HepG2 (cell line): ENCODE data around the gene C13orf42. TPM values are rescaled to one million over a fixed set of nuclear protein-coding genes. Genes with fewer than 3 reads are reported as not detected.

Experiments
- ATAC-seq: fragments of 200-7000 bp; cut with Tn5 transposase; 3 replicates; pipeline ENCODE4 v1.9.1; 2020; ENCODE audit warnings: mild to moderate bottlenecking, moderate library complexity
- BruUV-seq: library from RNA; stranded (reverse); fragments of 400-500 nt; replicated peaks from 2 replicates; lab custom pipeline; 2021; lab: Mats Ljungman, UMichigan
- CTCF ChIA-PET: fragments of 300-600 bp; formaldehyde crosslinking; extraction: SDS; loops from one replicate; lab custom pipeline; 2021; ENCODE audit warnings: low total read pairs, inconsistent platforms, low intra/inter-chr PET ratio; lab: Yijun Ruan, JAX
- POLR2A ChIA-PET: fragments of 350-600 bp; sonication (Branson Sonifier 250); formaldehyde crosslinking; loops from one replicate; lab custom pipeline; 2020; ENCODE audit warnings: antibody characterized with exemption, inconsistent platforms; lab: Yijun Ruan, JAX
- DNase-seq: peaks from one replicate; pipeline ENCODE4 v3.0.0-alpha.2; 2015; ENCODE audit warnings: low spot score
- FAIRE-seq: peaks from 3 replicates; lab custom pipeline; 2011; peaks lifted over from hg19 to GRCh38; lab: Jason Lieb, UNC
- H2AFZ ChIP-seq: one replicate; pipeline ENCODE4 v1.6.1; 2011; ENCODE audit warnings: low read length, inconsistent platforms
- H3K27ac ChIP-seq: fragments of 300-600 bp; 3 replicates; pipeline ENCODE4 v1.8.0; 2011; ENCODE audit warnings: mixed run types, mild to moderate bottlenecking, mixed read lengths, low read length, inconsistent platforms; ENCODE audit not compliant: insufficient read depth; ENCODE audit errors: extremely low read length
- H3K27me3 ChIP-seq, 2 experiments: fragments of 200-600 bp in 1 of 2; 2 replicates in 1 of 2; 3 replicates in 1 of 2; pipeline versions ENCODE4 v1.6.0 to v1.8.0; 2011; ENCODE audit warnings: low read length in 2 of 2, mild to moderate bottlenecking in 2 of 2, moderate library complexity in 2 of 2, inconsistent platforms in 1 of 2; ENCODE audit not compliant: insufficient read depth in 2 of 2, control insufficient read depth in 1 of 2
- H3K36me3 ChIP-seq, 2 experiments: fragments of 200-600 bp in 1 of 2; replicated peaks in 1 of 2; 2 replicates in 1 of 2; 3 replicates in 1 of 2; pipeline versions ENCODE4 v1.5.1 to v1.8.0; 2011; ENCODE audit warnings: low read length in 2 of 2, inconsistent platforms in 1 of 2; ENCODE audit not compliant: insufficient read depth in 2 of 2, control insufficient read depth in 1 of 2
- H3K4me1 ChIP-seq: 2 replicates; pipeline ENCODE4 v1.5.1; 2012; ENCODE audit warnings: low read length, inconsistent platforms; ENCODE audit not compliant: insufficient read depth
- H3K4me2 ChIP-seq: 2 replicates; pipeline ENCODE4 v1.6.0; 2011; ENCODE audit warnings: low read depth, low read length, inconsistent platforms
- H3K4me3 ChIP-seq, 3 experiments: fragments of 200-600 bp in 1 of 3; sonication (generic), shearing (Covaris generic) in 1 of 3; replicated peaks in 1 of 3; 2 replicates each; pipeline ENCODE4 v1.5.1; 2011 to 2016; ENCODE audit warnings: low read length in 3 of 3, inconsistent platforms in 2 of 3, low read depth in 2 of 3, mild to moderate bottlenecking in 2 of 3, control low read depth in 1 of 3, mixed read lengths in 1 of 3; ENCODE audit not compliant: insufficient read depth in 1 of 3
- H3K79me2 ChIP-seq: one replicate; pipeline ENCODE4 v1.6.1; 2011; ENCODE audit warnings: low read length, inconsistent platforms; ENCODE audit not compliant: insufficient read depth
- H3K9ac ChIP-seq: 2 replicates; pipeline ENCODE4 v1.6.0; 2011; ENCODE audit warnings: mild to moderate bottlenecking, low read depth, low read length, inconsistent platforms; ENCODE audit not compliant: insufficient read depth
- H3K9me3 ChIP-seq: 2 replicates; pipeline ENCODE4 v1.5.1; 2012; ENCODE audit warnings: mild to moderate bottlenecking, low read length
- H4K20me1 ChIP-seq: 2 replicates; pipeline ENCODE4 v1.6.0; 2011; ENCODE audit warnings: inconsistent platforms, mild to moderate bottlenecking, low read length, moderate library complexity; ENCODE audit not compliant: insufficient read depth
- NKX3-1 ChIP-seq: sonication (generic); formaldehyde crosslinking; IDR thresholded peaks from 2 replicates; pipeline ENCODE4 v1.5.0; 2020; ENCODE audit warnings: missing genetic modification reagents
- TERF1 ChIP-seq: sonication (generic); formaldehyde crosslinking; IDR thresholded peaks from 2 replicates; pipeline ENCODE4 v1.8.0; 2022; ENCODE audit warnings: mild to moderate bottlenecking, missing genetic modification reagents, moderate library complexity
- TSC22D2 ChIP-seq: sonication (generic); formaldehyde crosslinking; IDR thresholded peaks from 2 replicates; pipeline ENCODE4 v1.5.1; 2020; ENCODE audit warnings: missing genetic modification reagents, mild to moderate bottlenecking, borderline replicate concordance
- ZNF224 ChIP-seq: sonication (generic); formaldehyde crosslinking; IDR thresholded peaks from 2 replicates; pipeline ENCODE4 v1.5.0; 2020; ENCODE audit warnings: mild to moderate bottlenecking, missing genetic modification reagents
- ZNF737 ChIP-seq: sonication (generic); formaldehyde crosslinking; IDR thresholded peaks from 2 replicates; pipeline ENCODE4 v1.5.0; 2020; ENCODE audit warnings: missing genetic modification reagents, mild to moderate bottlenecking, borderline replicate concordance
- ZNF775 ChIP-seq: sonication (generic); formaldehyde crosslinking; IDR thresholded peaks from 2 replicates; pipeline ENCODE4 v1.4.0; 2020; ENCODE audit warnings: missing genetic modification reagents, mild to moderate bottlenecking, moderate library complexity, borderline replicate concordance
- WGBS: methylation state at CpG from one replicate; pipeline ENCODE4 v1.1.6; 2017; ENCODE audit warnings: low lambda C conversion rate; 5-methylcytosine and 5-hydroxymethylcytosine counted together
- in situ Hi-C: cut with HindIII; loops from 2 replicates; pipeline ENCODE4 v1.10.0; 2017; ENCODE audit warnings: low pct_unique_long_range_greater_than_20kb; ENCODE audit not compliant: extremely low pct_ligation_motif_present
- intact Hi-C: fragments of 100-400 bp; cut with micrococcal nuclease; formaldehyde crosslinking; loops from one replicate; pipeline ENCODE4 v1.10.0; 2022; ENCODE audit not compliant: unreplicated experiment
- polyA plus RNA-seq, 8 experiments: library from polyadenylated mRNA; depleted of rRNA in 3 of 8; stranded (reverse) in 7 of 8; unstranded in 1 of 8; fragments of >200 nt; fragmentation: Illumina TruSeq in 4 of 8; extraction: Trizol in 4 of 8; gene quantifications; 2 replicates each; pipeline versions ENCODE4 v1.2.1 to v1.2.3, GENCODE V29; 2011 to 2016; ENCODE audit warnings: low read depth in 4 of 8, missing spikeins in 1 of 8, mixed read lengths in 1 of 8; ENCODE audit not compliant: insufficient read depth in 1 of 8
- total RNA-seq, 5 experiments: library from RNA; depleted of rRNA; stranded (reverse); fragments of >200 nt; fragmentation: Illumina TruSeq; extraction: Trizol; gene quantifications; 2 replicates each; pipeline ENCODE4 v1.2.3, GENCODE V29; 2016; ENCODE audit warnings: low read depth in 1 of 5
- TF ChIP-seq, protein P1 (sequence below): sonication (generic); formaldehyde crosslinking; IDR thresholded peaks from 2 replicates; pipeline ENCODE4 v1.4.0; 2020; ENCODE audit warnings: missing genetic modification reagents, borderline replicate concordance
- TF ChIP-seq, protein P2 (sequence below): sonication (generic); formaldehyde crosslinking; IDR thresholded peaks from 2 replicates; pipeline ENCODE4 v1.5.1; 2020; ENCODE audit warnings: mild to moderate bottlenecking, missing genetic modification reagents

C13orf42 gene
- total and polyA plus RNA-seq, 2 of the 13 experiments (the other 11 are each of a cell fraction or from before 2014, with no cell fraction given) = not detected

GRCh38 chr13:51067706-51068105 is 43.4 kb downstream of the C13orf42 start:
- ChIA-PET POLR2A (no interaction called here), CTCF (no interaction called here)
- ATAC-seq = no peak
- Histone ChIP-seq H3K36me3 (no peaks in the 10 kb centered on the region), H3K4me2 (no peak overlapping the region), H3K9ac (no peak overlapping the region), H3K4me1 (peaks cover 18% of the 10 kb centered on the region), H3K9me3 (no peaks in the 10 kb centered on the region), H2AFZ (no peak overlapping the region), H4K20me1 (no peaks in the 10 kb centered on the region), H3K79me2 (no peaks in the 10 kb centered on the region), H3K27me3 (peaks cover 0 to 21% of the 10 kb centered on the region in 2 experiments; a peak in 4 of 5 replicates), H3K4me3 (no peak overlapping the region), H3K27ac (no peak overlapping the region)
- BruUV-seq = no TSS peak
- no peak for FAIRE-seq
- intact Hi-C loops (loop anchor here (5.0 kb wide), 1 partner anchor 985 kb away; no protein-coding TSS in a partner anchor), in situ Hi-C loops (loop anchor here (25.0 kb wide), 2 partner anchors 1080 to 1405 kb away; partner anchors contain the start of gene TRIM13)
- WGBS = 31% methylated on average over 5 of the region's 5 CpGs
- TF ChIP-seq ZNF775 (CRISPR knock-in tag) = no peak
- no peak for TF ChIP-seq ZNF737 (CRISPR knock-in tag)
- no peak for TF ChIP-seq ZNF224 (CRISPR knock-in tag)
- TF ChIP-seq TERF1 = no peak
- TF ChIP-seq, protein P1, sequence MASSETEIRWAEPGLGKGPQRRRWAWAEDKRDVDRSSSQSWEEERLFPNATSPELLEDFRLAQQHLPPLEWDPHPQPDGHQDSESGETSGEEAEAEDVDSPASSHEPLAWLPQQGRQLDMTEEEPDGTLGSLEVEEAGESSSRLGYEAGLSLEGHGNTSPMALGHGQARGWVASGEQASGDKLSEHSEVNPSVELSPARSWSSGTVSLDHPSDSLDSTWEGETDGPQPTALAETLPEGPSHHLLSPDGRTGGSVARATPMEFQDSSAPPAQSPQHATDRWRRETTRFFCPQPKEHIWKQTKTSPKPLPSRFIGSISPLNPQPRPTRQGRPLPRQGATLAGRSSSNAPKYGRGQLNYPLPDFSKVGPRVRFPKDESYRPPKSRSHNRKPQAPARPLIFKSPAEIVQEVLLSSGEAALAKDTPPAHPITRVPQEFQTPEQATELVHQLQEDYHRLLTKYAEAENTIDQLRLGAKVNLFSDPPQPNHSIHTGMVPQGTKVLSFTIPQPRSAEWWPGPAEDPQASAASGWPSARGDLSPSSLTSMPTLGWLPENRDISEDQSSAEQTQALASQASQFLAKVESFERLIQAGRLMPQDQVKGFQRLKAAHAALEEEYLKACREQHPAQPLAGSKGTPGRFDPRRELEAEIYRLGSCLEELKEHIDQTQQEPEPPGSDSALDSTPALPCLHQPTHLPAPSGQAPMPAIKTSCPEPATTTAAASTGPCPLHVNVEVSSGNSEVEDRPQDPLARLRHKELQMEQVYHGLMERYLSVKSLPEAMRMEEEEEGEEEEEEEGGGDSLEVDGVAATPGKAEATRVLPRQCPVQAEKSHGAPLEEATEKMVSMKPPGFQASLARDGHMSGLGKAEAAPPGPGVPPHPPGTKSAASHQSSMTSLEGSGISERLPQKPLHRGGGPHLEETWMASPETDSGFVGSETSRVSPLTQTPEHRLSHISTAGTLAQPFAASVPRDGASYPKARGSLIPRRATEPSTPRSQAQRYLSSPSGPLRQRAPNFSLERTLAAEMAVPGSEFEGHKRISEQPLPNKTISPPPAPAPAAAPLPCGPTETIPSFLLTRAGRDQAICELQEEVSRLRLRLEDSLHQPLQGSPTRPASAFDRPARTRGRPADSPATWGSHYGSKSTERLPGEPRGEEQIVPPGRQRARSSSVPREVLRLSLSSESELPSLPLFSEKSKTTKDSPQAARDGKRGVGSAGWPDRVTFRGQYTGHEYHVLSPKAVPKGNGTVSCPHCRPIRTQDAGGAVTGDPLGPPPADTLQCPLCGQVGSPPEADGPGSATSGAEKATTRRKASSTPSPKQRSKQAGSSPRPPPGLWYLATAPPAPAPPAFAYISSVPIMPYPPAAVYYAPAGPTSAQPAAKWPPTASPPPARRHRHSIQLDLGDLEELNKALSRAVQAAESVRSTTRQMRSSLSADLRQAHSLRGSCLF (CRISPR knock-in tag) = no peak
- no peak for TF ChIP-seq NKX3-1 (CRISPR knock-in tag)
- TF ChIP-seq, protein P2, sequence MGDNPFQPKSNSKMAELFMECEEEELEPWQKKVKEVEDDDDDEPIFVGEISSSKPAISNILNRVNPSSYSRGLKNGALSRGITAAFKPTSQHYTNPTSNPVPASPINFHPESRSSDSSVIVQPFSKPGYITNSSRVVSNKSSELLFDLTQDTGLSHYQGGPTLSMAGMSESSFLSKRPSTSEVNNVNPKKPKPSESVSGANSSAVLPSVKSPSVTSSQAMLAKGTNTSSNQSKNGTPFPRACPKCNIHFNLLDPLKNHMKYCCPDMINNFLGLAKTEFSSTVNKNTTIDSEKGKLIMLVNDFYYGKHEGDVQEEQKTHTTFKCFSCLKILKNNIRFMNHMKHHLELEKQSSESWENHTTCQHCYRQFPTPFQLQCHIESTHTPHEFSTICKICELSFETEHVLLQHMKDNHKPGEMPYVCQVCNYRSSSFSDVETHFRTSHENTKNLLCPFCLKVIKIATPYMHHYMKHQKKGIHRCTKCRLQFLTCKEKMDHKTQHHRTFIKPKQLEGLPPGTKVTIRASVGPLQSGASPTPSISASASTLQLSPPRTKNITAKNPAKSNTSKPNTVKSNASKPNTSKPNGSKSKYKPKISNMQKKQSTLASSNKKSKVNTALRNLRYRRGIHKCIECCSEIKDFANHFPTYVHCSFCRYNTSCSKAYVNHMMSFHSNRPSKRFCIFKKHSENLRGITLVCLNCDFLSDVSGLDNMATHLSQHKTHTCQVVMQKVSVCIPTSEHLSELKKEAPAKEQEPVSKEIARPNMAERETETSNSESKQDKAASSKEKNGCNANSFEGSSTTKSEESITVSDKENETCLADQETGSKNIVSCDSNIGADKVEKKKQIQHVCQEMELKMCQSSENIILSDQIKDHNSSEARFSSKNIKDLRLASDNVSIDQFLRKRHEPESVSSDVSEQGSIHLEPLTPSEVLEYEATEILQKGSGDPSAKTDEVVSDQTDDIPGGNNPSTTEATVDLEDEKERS (CRISPR knock-in tag) = no peak
- TF ChIP-seq TSC22D2 = no peak
- DNase-seq = no peak
